ENCODE data around the gene SEC14L2.

DNA sequence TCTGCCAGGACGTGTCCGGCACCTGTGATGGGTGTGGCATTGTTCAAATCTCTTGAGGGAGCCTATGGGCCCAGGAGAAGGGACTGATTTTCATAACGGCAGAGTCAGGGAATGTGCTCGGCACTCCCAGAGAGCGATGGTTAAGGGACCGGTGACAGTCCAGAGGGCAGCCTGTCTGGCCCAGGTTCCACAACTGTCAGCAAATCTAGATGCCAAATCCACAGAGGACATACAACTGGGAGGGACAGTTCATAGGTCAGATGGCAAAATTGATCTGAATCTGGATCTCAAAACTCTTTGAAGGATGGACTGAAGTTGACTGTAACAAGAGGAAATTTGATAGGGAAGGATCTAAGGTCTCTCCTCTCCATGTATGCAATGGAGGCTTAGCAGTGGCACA is 7.5 kb downstream of the SEC14L2 start:
- no peak for TF ChIP-seq POLR2A (IDR thresholded peaks at IDR 0.05)
- TF ChIP-seq, protein P1, sequence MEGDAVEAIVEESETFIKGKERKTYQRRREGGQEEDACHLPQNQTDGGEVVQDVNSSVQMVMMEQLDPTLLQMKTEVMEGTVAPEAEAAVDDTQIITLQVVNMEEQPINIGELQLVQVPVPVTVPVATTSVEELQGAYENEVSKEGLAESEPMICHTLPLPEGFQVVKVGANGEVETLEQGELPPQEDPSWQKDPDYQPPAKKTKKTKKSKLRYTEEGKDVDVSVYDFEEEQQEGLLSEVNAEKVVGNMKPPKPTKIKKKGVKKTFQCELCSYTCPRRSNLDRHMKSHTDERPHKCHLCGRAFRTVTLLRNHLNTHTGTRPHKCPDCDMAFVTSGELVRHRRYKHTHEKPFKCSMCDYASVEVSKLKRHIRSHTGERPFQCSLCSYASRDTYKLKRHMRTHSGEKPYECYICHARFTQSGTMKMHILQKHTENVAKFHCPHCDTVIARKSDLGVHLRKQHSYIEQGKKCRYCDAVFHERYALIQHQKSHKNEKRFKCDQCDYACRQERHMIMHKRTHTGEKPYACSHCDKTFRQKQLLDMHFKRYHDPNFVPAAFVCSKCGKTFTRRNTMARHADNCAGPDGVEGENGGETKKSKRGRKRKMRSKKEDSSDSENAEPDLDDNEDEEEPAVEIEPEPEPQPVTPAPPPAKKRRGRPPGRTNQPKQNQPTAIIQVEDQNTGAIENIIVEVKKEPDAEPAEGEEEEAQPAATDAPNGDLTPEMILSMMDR (IDR thresholded peaks at IDR 0.05), result no peak
